ENCODE data around the gene IL4R. TPM values are rescaled to one million over a fixed set of nuclear protein-coding genes. Genes with fewer than 3 reads are reported as not detected.

Gene IL4R
- total and polyA plus RNA-seq, 4 donors = 15.5 to 61.9 (median 29.9) TPM

GRCh38 chr16:27344721-27345120 lies 30.9 kb downstream of the IL4R start:
- Histone ChIP-seq H3K36me3 (ENCODE audit: control insufficient read depth in 4 of 4, insufficient read depth in 3 of 4, low read depth in 1 of 4, low read length in 3 of 4) (peaks cover 35 to 95% (median 69%) of the 10 kb centered on the region in 4 donors), H3K9me3 (ENCODE audit: control insufficient read depth in 4 of 4, low read length in 3 of 4) (no peaks in the 10 kb centered on the region), H3K27me3 (ENCODE audit: control insufficient read depth in 4 of 4, insufficient read depth in 4 of 4, low read length in 3 of 4) (no peaks in the 10 kb centered on the region), H3K4me1 (ENCODE audit: control insufficient read depth in 4 of 4, insufficient read depth in 4 of 4, low read length in 3 of 4) (no peaks in the 10 kb centered on the region), H3K9ac (ENCODE audit: low read depth in 1 of 2, low read length in 2 of 2) (no peak overlapping the region), H3K27ac (ENCODE audit: low read depth in 1 of 2, low read length in 2 of 2) (no peak overlapping the region), H3K4me3 (ENCODE audit: low read depth in 1 of 3, low read length in 3 of 3) (no peak overlapping the region)
- 92% methylated on average over 15 of the region's 15 CpGs for WGBS
- TF ChIP-seq GABPA (IDR thresholded peaks at IDR 0.05 in 1 of 2, conservative IDR thresholded peaks at IDR 0.05 in 1 of 2) (no peak), RXRA (IDR thresholded peaks at IDR 0.05) (no peak), JUND (IDR thresholded peaks at IDR 0.05) (no peak), SP1 (IDR thresholded peaks at IDR 0.05) (no peak), YY1 (IDR thresholded peaks at IDR 0.05) (no peak), ZBTB33 (IDR thresholded peaks at IDR 0.05) (no peak), HNF4G (IDR thresholded peaks at IDR 0.05) (no peak), TAF1 (conservative IDR thresholded peaks at IDR 0.05) (no peak), HNF4A (conservative IDR thresholded peaks at IDR 0.05) (no peak), ATF3 (IDR thresholded peaks at IDR 0.05) (no peak)
- TF ChIP-seq, protein P1, sequence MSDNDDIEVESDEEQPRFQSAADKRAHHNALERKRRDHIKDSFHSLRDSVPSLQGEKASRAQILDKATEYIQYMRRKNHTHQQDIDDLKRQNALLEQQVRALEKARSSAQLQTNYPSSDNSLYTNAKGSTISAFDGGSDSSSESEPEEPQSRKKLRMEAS (IDR thresholded peaks at IDR 0.05) = no peak
- TF ChIP-seq, protein P2, sequence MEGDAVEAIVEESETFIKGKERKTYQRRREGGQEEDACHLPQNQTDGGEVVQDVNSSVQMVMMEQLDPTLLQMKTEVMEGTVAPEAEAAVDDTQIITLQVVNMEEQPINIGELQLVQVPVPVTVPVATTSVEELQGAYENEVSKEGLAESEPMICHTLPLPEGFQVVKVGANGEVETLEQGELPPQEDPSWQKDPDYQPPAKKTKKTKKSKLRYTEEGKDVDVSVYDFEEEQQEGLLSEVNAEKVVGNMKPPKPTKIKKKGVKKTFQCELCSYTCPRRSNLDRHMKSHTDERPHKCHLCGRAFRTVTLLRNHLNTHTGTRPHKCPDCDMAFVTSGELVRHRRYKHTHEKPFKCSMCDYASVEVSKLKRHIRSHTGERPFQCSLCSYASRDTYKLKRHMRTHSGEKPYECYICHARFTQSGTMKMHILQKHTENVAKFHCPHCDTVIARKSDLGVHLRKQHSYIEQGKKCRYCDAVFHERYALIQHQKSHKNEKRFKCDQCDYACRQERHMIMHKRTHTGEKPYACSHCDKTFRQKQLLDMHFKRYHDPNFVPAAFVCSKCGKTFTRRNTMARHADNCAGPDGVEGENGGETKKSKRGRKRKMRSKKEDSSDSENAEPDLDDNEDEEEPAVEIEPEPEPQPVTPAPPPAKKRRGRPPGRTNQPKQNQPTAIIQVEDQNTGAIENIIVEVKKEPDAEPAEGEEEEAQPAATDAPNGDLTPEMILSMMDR (IDR thresholded peaks at IDR 0.05; ENCODE audit: low read depth, low read length, missing input control) = no peak
- DNase-seq (ENCODE audit: low spot score) = no peak

- Histone ChIP-seq H3K9ac (ENCODE audit: low read depth in 1 of 2, low read length in 2 of 2) (no peak overlapping the region), H3K36me3 (ENCODE audit: control insufficient read depth in 4 of 4, insufficient read depth in 3 of 4, low read depth in 1 of 4, low read length in 3 of 4) (peaks cover 31 to 96% (median 69%) of the 10 kb centered on the region in 4 donors), H3K27me3 (ENCODE audit: control insufficient read depth in 4 of 4, insufficient read depth in 4 of 4, low read length in 3 of 4) (no peaks in the 10 kb centered on the region), H3K9me3 (ENCODE audit: control insufficient read depth in 4 of 4, low read length in 3 of 4) (no peaks in the 10 kb centered on the region), H3K27ac (ENCODE audit: low read depth in 1 of 2, low read length in 2 of 2) (no peak overlapping the region), H3K4me1 (ENCODE audit: control insufficient read depth in 4 of 4, insufficient read depth in 4 of 4, low read length in 3 of 4) (no peaks in the 10 kb centered on the region), H3K4me3 (ENCODE audit: low read depth in 1 of 3, low read length in 3 of 3) (no peak overlapping the region)
- TF ChIP-seq YY1 (IDR thresholded peaks at IDR 0.05) (no peak), JUND (IDR thresholded peaks at IDR 0.05) (no peak), NR2F2 (IDR thresholded peaks at IDR 0.05) (no peak), ATF3 (IDR thresholded peaks at IDR 0.05) (no peak), RAD21 (IDR thresholded peaks at IDR 0.05) (no peak), ZBTB33 (IDR thresholded peaks at IDR 0.05) (no peak), GABPA (IDR thresholded peaks at IDR 0.05 in 1 of 2, conservative IDR thresholded peaks at IDR 0.05 in 1 of 2) (no peak), TAF1 (conservative IDR thresholded peaks at IDR 0.05) (no peak), HNF4A (conservative IDR thresholded peaks at IDR 0.05) (no peak)
- TF ChIP-seq, protein P2 (IDR thresholded peaks at IDR 0.05; ENCODE audit: low read depth, low read length, missing input control) = no peak
- no peak for DNase-seq (ENCODE audit: low spot score)
- 96% methylated on average over 8 of the region's 8 CpGs for WGBS
Measured at GRCh38 chr16:27345201-27345600, 31.4 kb downstream of the IL4R start.
